DOHH2 (cell line): ENCODE results near the gene PRKD2.

Experiments
- H3F3A ChIP-seq: fragments of 200-600 bp; sonication (generic), shearing (Covaris generic); 2 replicates; pipeline ENCODE4 v1.6.0; 2016; ENCODE audit warnings: antibody characterized with exemption, mild to moderate bottlenecking; ENCODE audit not compliant: control insufficient read depth, insufficient read depth
- H3K27ac ChIP-seq: fragments of 200-600 bp; sonication (generic); 2 replicates; pipeline ENCODE4 v1.5.1; 2014; ENCODE audit warnings: low read depth, mild to moderate bottlenecking, low read length, moderate library complexity
- H3K27me3 ChIP-seq: fragments of 200-600 bp; sonication (generic); 2 replicates; pipeline ENCODE4 v1.6.1; 2014; ENCODE audit warnings: mild to moderate bottlenecking, low read length, mixed read lengths; ENCODE audit not compliant: control insufficient read depth
- H3K36me3 ChIP-seq: fragments of 200-600 bp; sonication (generic); 2 replicates; pipeline ENCODE4 v1.6.1; 2014; ENCODE audit warnings: mild to moderate bottlenecking, low read length, moderate library complexity, mixed read lengths; ENCODE audit not compliant: control insufficient read depth
- H3K4me1 ChIP-seq: fragments of 200-600 bp; sonication (generic); 2 replicates; pipeline ENCODE4 v1.6.1; 2014; ENCODE audit warnings: mild to moderate bottlenecking, low read length, mixed read lengths; ENCODE audit not compliant: control insufficient read depth
- H3K4me2 ChIP-seq: fragments of 200-600 bp; sonication (generic); 2 replicates; pipeline ENCODE4 v1.6.0; 2014; ENCODE audit warnings: mild to moderate bottlenecking, low read length, moderate library complexity
- H3K4me3 ChIP-seq: fragments of 200-600 bp; sonication (generic); 2 replicates; pipeline ENCODE4 v1.5.1; 2014; ENCODE audit warnings: mild to moderate bottlenecking, low read length, mixed read lengths
- H3K79me2 ChIP-seq: fragments of 200-600 bp; sonication (generic); 2 replicates; pipeline ENCODE4 v1.6.1; 2014; ENCODE audit warnings: mild to moderate bottlenecking, low read length, mixed read lengths; ENCODE audit not compliant: control insufficient read depth
- H3K9me2 ChIP-seq: fragments of 200-600 bp; sonication (generic); replicated peaks from 2 replicates; pipeline ENCODE4 v1.6.1; 2014; ENCODE audit warnings: mild to moderate bottlenecking, low read length, mixed read lengths; ENCODE audit not compliant: control insufficient read depth
- H3K9me3 ChIP-seq: fragments of 200-600 bp; sonication (generic); 2 replicates; pipeline ENCODE4 v1.6.1; 2014; ENCODE audit warnings: antibody characterized with exemption, low read length, mixed read lengths; ENCODE audit not compliant: control insufficient read depth, insufficient read depth
- H4K20me1 ChIP-seq: fragments of 200-600 bp; sonication (generic); 2 replicates; pipeline ENCODE4 v1.6.0; 2014; ENCODE audit warnings: low read depth, mild to moderate bottlenecking, antibody characterized with exemption, low read length, moderate library complexity; ENCODE audit not compliant: control insufficient read depth, insufficient read depth
- CTCF ChIP-seq: fragments of 200-600 bp; sonication (generic); IDR thresholded peaks from one replicate; pipeline ENCODE4 v1.5.1; 2014; ENCODE audit warnings: antibody characterized with exemption, mild to moderate bottlenecking, low read depth, low read length; ENCODE audit not compliant: poor library complexity, severe bottlenecking
- EZH2phosphoT487 ChIP-seq: fragments of 200-600 bp; sonication (generic); IDR thresholded peaks from 2 replicates; pipeline ENCODE4 v1.6.1; 2017; ENCODE audit warnings: borderline replicate concordance, mild to moderate bottlenecking, antibody characterized with exemption, low read length, moderate library complexity, mixed read lengths

The PRKD2 gene

DNA sequence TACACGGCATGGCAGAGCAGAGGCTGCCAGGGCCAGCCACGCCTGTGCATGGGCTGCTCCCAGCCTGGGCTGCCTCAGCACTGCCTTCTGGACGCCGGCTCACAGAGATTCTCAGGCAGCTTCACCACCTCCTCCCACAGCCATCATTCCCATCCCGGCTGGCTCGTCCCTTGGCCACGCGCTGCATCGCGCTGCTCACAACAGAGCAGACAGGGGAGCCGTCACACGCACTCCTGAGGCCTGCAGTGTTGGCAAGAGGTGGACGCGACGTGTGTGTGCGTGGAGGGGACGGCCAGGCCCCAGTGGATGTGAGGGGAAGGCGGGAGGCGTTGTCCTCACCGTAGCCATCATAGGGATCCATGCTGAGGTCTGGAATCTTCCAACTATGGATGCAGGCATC, 7.6 kb upstream of the PRKD2 start:
- Histone ChIP-seq H3K36me3 (peaks cover 98% of the 10 kb centered on the region), H3K4me2 (no peak overlapping the region), H3K79me2 (peaks cover 21% of the 10 kb centered on the region), H3K9me3 (no peaks in the 10 kb centered on the region), H3K27ac (no peak overlapping the region), H3K4me3 (no peak overlapping the region), H3K4me1 (peaks cover 46% of the 10 kb centered on the region), H3K27me3 (no peaks in the 10 kb centered on the region), H4K20me1 (peaks cover 6% of the 10 kb centered on the region; the same call in 1 of the 2 replicates), H3F3A (peaks cover 2% of the 10 kb centered on the region), H3K9me2 (no peaks in the 10 kb centered on the region)
- TF ChIP-seq EZH2phosphoT487 (no peak), CTCF (no peak)

DNA sequence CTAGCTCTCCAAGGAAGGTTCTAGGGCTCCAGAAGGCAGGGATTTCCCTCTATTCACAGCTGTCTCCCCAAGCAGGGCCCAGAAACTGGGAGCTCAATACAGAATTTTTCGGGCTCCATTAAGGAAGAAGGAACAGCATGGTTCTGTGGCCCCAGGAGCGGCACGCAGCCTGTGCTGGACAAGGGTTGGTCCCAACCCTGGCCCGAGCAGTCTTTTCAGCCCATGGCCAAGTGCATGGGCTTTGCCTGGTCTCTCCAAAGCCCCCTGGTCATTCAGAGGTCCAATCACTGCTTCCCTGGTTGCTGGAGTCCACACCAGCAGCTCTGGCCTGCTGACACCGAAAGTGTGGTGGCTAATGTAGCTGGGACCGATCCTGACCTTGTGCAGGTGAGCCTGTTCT, 6.6 kb upstream of the PRKD2 start:
- H3K27me3 ChIP-seq, result no peaks in the 10 kb centered on the region
- H3K79me2 ChIP-seq, result peaks cover 13% of the 10 kb centered on the region
- H3K4me2 ChIP-seq, result no peak overlapping the region
- TF ChIP-seq CTCF (no peak), EZH2phosphoT487 (no peak)
- no peak overlapping the region for H3K27ac ChIP-seq
- 0 out of 2 replicates have a peak, but pooled peaks cover 5% of the 10 kb centered on the region for H4K20me1 ChIP-seq
- H3F3A ChIP-seq, result peaks cover 8% of the 10 kb centered on the region
- peaks cover 54% of the 10 kb centered on the region for H3K4me1 ChIP-seq
- no peaks in the 10 kb centered on the region for H3K9me2 ChIP-seq
- peaks cover 95% of the 10 kb centered on the region for H3K36me3 ChIP-seq
- no peaks in the 10 kb centered on the region for H3K9me3 ChIP-seq
- no peak overlapping the region for H3K4me3 ChIP-seq

DNA sequence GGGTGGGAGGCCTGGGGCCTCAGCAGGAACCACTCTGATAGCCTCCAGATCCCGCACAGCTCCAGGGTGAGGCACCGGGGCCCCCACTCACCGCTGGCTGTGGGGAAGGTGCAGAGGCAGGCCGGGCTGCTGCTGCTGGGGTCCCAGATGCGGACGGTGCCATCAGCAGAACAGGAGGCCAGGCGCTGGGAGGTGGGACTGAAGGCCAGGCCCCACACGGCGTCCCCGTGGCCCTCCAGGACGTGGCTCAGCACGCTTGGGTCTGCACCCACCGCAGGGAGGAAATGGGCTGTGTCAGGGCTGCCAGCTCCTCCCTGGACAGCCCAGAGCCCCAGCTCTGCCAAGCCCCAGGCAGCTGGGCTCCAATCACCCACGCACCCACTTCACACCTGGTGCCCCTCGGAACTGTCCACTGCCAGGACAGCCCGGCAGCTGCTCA, 6.1 kb upstream of the PRKD2 start:
- H3K79me2 ChIP-seq, result peaks cover 8% of the 10 kb centered on the region
- H3K9me3 ChIP-seq, result no peaks in the 10 kb centered on the region
- 0 out of 2 replicates have a peak, but pooled peaks cover under 1% of the 10 kb centered on the region for H4K20me1 ChIP-seq
- H3F3A ChIP-seq, result peaks cover 13% of the 10 kb centered on the region
- H3K4me2 ChIP-seq, result peak overlapping the region; percentile 0; the same call in 1 of the 2 replicates
- H3K27ac ChIP-seq, result peak overlapping the region; percentile 17
- H3K4me1 ChIP-seq, result peaks cover 55% of the 10 kb centered on the region
- no peaks in the 10 kb centered on the region for H3K9me2 ChIP-seq
- no peaks in the 10 kb centered on the region for H3K27me3 ChIP-seq
- peaks cover 95% of the 10 kb centered on the region for H3K36me3 ChIP-seq
- no peak overlapping the region for H3K4me3 ChIP-seq
- no peak for TF ChIP-seq CTCF
- TF ChIP-seq EZH2phosphoT487, result no peak
